PC-9 (cell line): ENCODE results near the gene NGF. TPM values are rescaled to one million over a fixed set of nuclear protein-coding genes. Genes with fewer than 3 reads are reported as not detected.

Experiments used
- BruUV-seq: library from RNA; stranded (reverse); fragments of 400-500 nt; replicated peaks from 2 replicates; lab custom pipeline; 2021; lab: Mats Ljungman, UMichigan
- CTCF ChIA-PET: fragments of 300-600 bp; sonication (Branson Sonifier 250); formaldehyde crosslinking; loops from one replicate; lab custom pipeline; 2022; ENCODE audit warnings: antibody characterized with exemption; lab: Charles Lee
- POLR2A ChIA-PET: fragments of 300-600 bp; sonication (Branson Sonifier 250); formaldehyde crosslinking; loops from one replicate; lab custom pipeline; 2022; ENCODE audit warnings: antibody characterized with exemption; ENCODE audit not compliant: unreplicated experiment; lab: Charles Lee
- DNase-seq, 2 experiments: peaks; one replicate each; pipeline versions ENCODE4 v3.0.0 to v3.0.0-alpha.2; 2015 to 2022; ENCODE audit warnings: mixed read lengths in 1 of 2
- H2AFZ ChIP-seq: fragments of 200-600 bp; sonication (generic); 2 replicates; pipeline ENCODE4 v1.8.1; 2017; ENCODE audit warnings: antibody characterized with exemption
- H3F3A ChIP-seq: fragments of 200-600 bp; sonication (generic); 2 replicates; pipeline ENCODE4 v1.8.1; 2017; ENCODE audit warnings: antibody characterized with exemption, mild to moderate bottlenecking, low read depth; ENCODE audit not compliant: insufficient read depth
- H3K27ac ChIP-seq: fragments of 200-600 bp; sonication (generic); 2 replicates; pipeline ENCODE4 v1.6.1; 2016; ENCODE audit warnings: mixed run types
- H3K27me3 ChIP-seq: fragments of 200-600 bp; sonication (generic); 2 replicates; pipeline ENCODE4 v1.6.1; 2016; ENCODE audit warnings: low read depth, mixed run types; ENCODE audit not compliant: insufficient read depth
- H3K36me3 ChIP-seq: fragments of 200-600 bp; sonication (generic); 2 replicates; pipeline ENCODE4 v1.6.1; 2016; ENCODE audit warnings: low read depth, mixed run types
- H3K4me1 ChIP-seq: fragments of 200-600 bp; sonication (generic); replicated peaks from 2 replicates; pipeline ENCODE4 v1.6.1; 2016; ENCODE audit warnings: mixed run types; ENCODE audit not compliant: insufficient read depth
- H3K4me2 ChIP-seq: fragments of 200-600 bp; sonication (generic); 2 replicates; pipeline ENCODE4 v1.6.1; 2017; ENCODE audit warnings: mixed run types
- H3K4me3 ChIP-seq: fragments of 200-600 bp; sonication (generic); 2 replicates; pipeline ENCODE4 v1.6.1; 2016; ENCODE audit warnings: mixed run types
- H3K79me2 ChIP-seq: fragments of 200-600 bp; sonication (generic); 2 replicates; pipeline ENCODE4 v1.6.1; 2017; ENCODE audit warnings: low read depth, mixed run types
- H3K9me2 ChIP-seq: fragments of 200-600 bp; sonication (generic); 2 replicates; pipeline ENCODE4 v1.8.1; 2017; ENCODE audit warnings: mild to moderate bottlenecking; ENCODE audit not compliant: insufficient read depth
- H3K9me3 ChIP-seq: fragments of 200-600 bp; sonication (generic); 2 replicates; pipeline ENCODE4 v1.8.1; 2016; ENCODE audit warnings: low read depth; ENCODE audit not compliant: insufficient read depth
- H4K20me1 ChIP-seq: fragments of 200-600 bp; sonication (generic); 2 replicates; pipeline ENCODE4 v1.8.1; 2017; ENCODE audit not compliant: insufficient read depth
- CTCF ChIP-seq: fragments of 200-600 bp; sonication (generic); conservative IDR thresholded peaks from 2 replicates; pipeline ENCODE4 v1.6.1; 2017; ENCODE audit warnings: mixed run types, antibody characterized with exemption, mild to moderate bottlenecking, moderate library complexity
- EZH2 ChIP-seq: fragments of 200-600 bp; sonication (generic); IDR thresholded peaks from 2 replicates; pipeline ENCODE4 v1.8.0; 2017; ENCODE audit warnings: antibody characterized with exemption, low read depth
- intact Hi-C: fragments of 100-400 bp; cut with micrococcal nuclease; formaldehyde crosslinking; loops from one replicate; pipeline ENCODE4 v1.10.0; 2022; ENCODE audit not compliant: unreplicated experiment
- total RNA-seq: library from RNA; stranded (reverse); gene quantifications from 2 replicates; pipeline ENCODE4 v1.2.3, GENCODE V29; 2021

NGF gene
- total RNA-seq, 1 experiment from 2014 or later: 5.5 TPM

DNA sequence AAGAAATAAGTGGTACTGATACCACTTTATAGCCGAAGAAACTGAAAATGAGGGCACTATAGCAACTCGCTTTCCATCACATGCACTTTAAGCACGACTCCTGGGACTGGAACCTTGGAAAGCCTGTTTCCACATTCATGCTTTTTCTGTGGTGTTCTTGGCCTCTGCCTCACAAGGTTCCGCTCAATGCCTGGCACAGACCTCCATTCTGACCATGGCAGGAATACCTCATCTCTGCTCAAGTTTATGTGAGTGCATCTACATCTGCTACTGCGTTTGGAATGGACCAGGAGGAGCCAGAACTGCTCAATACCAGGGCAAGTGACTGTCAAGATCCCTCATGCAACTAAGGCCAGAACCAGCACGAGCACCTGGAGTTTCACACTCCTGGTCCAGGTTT, 11.6 kb downstream of the NGF start:
- H3K9me2 ChIP-seq: no peaks in the 10 kb centered on the region
- H3K79me2 ChIP-seq: peaks cover 15% of the 10 kb centered on the region; the same call in 1 of the 2 replicates
- H3K27me3 ChIP-seq: no peaks in the 10 kb centered on the region
- H3K36me3 ChIP-seq: peaks cover 9% of the 10 kb centered on the region; the same call in 1 of the 2 replicates
- no peaks in the 10 kb centered on the region for H4K20me1 ChIP-seq
- no peak overlapping the region for H3K27ac ChIP-seq
- no peak for DNase-seq
- CTCF ChIA-PET: no interaction called here
- TF ChIP-seq CTCF (no peak), EZH2 (no peak)
- H3K9me3 ChIP-seq: no peaks in the 10 kb centered on the region
- POLR2A ChIA-PET: no interaction called here
- H3K4me3 ChIP-seq: no peak overlapping the region
- no TSS peak for BruUV-seq
- intact Hi-C loops: no loop called here
- H2AFZ ChIP-seq: no peak overlapping the region
- peaks cover 54% of the 10 kb centered on the region for H3K4me1 ChIP-seq
- no peak overlapping the region for H3K4me2 ChIP-seq
- peaks cover 29% of the 10 kb centered on the region for H3F3A ChIP-seq

DNA sequence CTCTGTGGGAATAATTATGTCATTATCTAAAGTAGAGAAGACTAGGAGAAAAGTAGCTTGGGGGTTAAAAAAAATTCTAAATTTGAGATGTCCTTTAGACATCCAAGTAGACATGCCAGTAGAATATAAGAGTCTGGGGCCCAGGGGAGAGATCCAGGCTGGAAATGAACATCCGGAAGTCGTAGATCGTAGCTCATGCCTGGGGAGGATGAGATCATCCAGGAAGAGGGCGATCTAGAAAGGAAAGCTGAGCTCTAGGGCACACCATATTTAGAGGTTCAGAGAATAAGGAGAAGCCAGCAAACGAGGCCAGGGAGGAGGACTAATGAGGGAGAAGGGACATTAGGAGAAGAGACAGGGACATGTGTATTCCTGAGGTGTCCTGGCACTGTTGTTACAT, 12.2 kb downstream of the NGF start:
- DNase-seq: no peak
- Histone ChIP-seq H3K79me2 (peaks cover 21% of the 10 kb centered on the region; the same call in 1 of the 2 replicates), H3F3A (peaks cover 31% of the 10 kb centered on the region), H3K4me1 (peaks cover 54% of the 10 kb centered on the region), H3K4me3 (no peak overlapping the region), H3K36me3 (peaks cover 9% of the 10 kb centered on the region; the same call in 1 of the 2 replicates), H3K4me2 (no peak overlapping the region), H3K27me3 (no peaks in the 10 kb centered on the region), H3K27ac (no peak overlapping the region), H3K9me3 (no peaks in the 10 kb centered on the region), H2AFZ (no peak overlapping the region), H4K20me1 (no peaks in the 10 kb centered on the region), H3K9me2 (no peaks in the 10 kb centered on the region)
- ChIA-PET POLR2A (no interaction called here), CTCF (no interaction called here)
- TF ChIP-seq CTCF (no peak), EZH2 (no peak)
- BruUV-seq: no TSS peak
- intact Hi-C loops: no loop called here

GRCh38 chr1:115324649-115325420, 13.2 kb downstream of the NGF start:
- peak overlapping the region; percentile 69; the same call in 1 of the 2 replicates for H3K27ac ChIP-seq
- ChIA-PET POLR2A (no interaction called here), CTCF (no interaction called here)
- H2AFZ ChIP-seq: no peak overlapping the region
- TF ChIP-seq CTCF (no peak), EZH2 (no peak)
- H3K36me3 ChIP-seq: peaks cover 9% of the 10 kb centered on the region; the same call in 1 of the 2 replicates
- BruUV-seq: no TSS peak
- peaks cover 35% of the 10 kb centered on the region for H3F3A ChIP-seq
- no peaks in the 10 kb centered on the region for H3K9me2 ChIP-seq
- H3K4me3 ChIP-seq: no peak overlapping the region
- DNase-seq: no peak
- H3K9me3 ChIP-seq: no peaks in the 10 kb centered on the region
- H3K4me2 ChIP-seq: peak overlapping the region; percentile 46; the same call in 1 of the 2 replicates
- intact Hi-C loops: loop anchor here (5.0 kb wide), 1 partner anchor 188 kb away; no protein-coding TSS in a partner anchor
- H3K4me1 ChIP-seq: peaks cover 54% of the 10 kb centered on the region
- H3K79me2 ChIP-seq: peaks cover 21% of the 10 kb centered on the region
- no peaks in the 10 kb centered on the region for H3K27me3 ChIP-seq
- no peaks in the 10 kb centered on the region for H4K20me1 ChIP-seq
